Right lobe of liver (tissue), 4 donors: ENCODE measurements around the gene EEF1A1.

Experiments
- CTCF ChIP-seq, 4 donors: fragments of 200-600 bp in 3 of 4; fragments of 450-650 bp in 1 of 4; IDR thresholded peaks; one replicate each; pipeline versions ENCODE4 v1.5.1 to v1.8.0; 2016 to 2022; ENCODE audit warnings: antibody characterized with exemption in 4 of 4, mild to moderate bottlenecking in 2 of 4
- POLR2A ChIP-seq: fragments of 450-650 bp; IDR thresholded peaks from one replicate; pipeline ENCODE4 v1.6.1; 2017; ENCODE audit warnings: antibody characterized with exemption, mild to moderate bottlenecking
- donor health status: DM: no; HTN: no; CAD: no.
- donor health status: DM: no; HTN: no; CAD: no.
- donor health status: DM: no; HTN: yes; CAD: no.

GRCh38 chr6:73532293-73532692 is 11.5 kb upstream of the EEF1A1 start:
- TF ChIP-seq CTCF (IDR thresholded peaks at IDR 0.05) (no peak), POLR2A (no peak)
